ENCODE measurements around the gene RAD51B. TPM values are rescaled to one million over a fixed set of nuclear protein-coding genes. Genes with fewer than 3 reads are reported as not detected.
A peak's percentile ranks its signal among the peaks of the same experiment; 100 is the strongest.
"Not testable (repeated sequence)": the region's sequence is repeated elsewhere in the genome, so short reads cannot be mapped to it uniquely, and the experiment has no call there.

Gene RAD51B
- polyA plus RNA-seq, 1 donor (not counting 4 experiments of a cell fraction or from before 2014, with no cell fraction given), result 13.3 TPM

DNA sequence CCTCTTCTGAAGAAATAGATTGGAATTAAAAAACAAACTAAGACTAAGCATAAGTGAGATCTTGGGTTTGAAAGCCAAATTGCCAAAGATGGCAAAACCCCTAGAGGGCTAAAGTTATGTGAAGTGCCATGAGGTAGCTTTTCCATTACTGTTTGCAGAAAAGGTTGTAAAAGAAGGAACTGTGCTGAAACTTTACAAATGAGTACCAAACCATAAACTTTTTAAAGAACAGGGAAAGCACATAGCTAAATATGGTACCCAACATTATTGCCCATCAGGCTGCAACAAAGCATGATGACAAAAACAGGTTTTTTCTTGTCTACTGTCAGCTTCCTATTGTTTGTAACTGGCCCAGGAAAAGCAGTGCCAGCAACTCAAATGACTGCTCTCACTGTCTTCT is 224.2 kb downstream of the RAD51B start:
- TF ChIP-seq, protein P1, sequence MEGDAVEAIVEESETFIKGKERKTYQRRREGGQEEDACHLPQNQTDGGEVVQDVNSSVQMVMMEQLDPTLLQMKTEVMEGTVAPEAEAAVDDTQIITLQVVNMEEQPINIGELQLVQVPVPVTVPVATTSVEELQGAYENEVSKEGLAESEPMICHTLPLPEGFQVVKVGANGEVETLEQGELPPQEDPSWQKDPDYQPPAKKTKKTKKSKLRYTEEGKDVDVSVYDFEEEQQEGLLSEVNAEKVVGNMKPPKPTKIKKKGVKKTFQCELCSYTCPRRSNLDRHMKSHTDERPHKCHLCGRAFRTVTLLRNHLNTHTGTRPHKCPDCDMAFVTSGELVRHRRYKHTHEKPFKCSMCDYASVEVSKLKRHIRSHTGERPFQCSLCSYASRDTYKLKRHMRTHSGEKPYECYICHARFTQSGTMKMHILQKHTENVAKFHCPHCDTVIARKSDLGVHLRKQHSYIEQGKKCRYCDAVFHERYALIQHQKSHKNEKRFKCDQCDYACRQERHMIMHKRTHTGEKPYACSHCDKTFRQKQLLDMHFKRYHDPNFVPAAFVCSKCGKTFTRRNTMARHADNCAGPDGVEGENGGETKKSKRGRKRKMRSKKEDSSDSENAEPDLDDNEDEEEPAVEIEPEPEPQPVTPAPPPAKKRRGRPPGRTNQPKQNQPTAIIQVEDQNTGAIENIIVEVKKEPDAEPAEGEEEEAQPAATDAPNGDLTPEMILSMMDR (optimal IDR thresholded peaks at IDR 0.05 in 1 of 3, IDR thresholded peaks at IDR 0.05 in 1 of 3, conservative IDR thresholded peaks at IDR 0.05 in 1 of 3; ENCODE audit: extremely low read depth in 1 of 3, insufficient read depth in 2 of 3, low read length in 3 of 3), result no peak
- TF ChIP-seq EZH2 (IDR thresholded peaks at IDR 0.05; ENCODE audit: low read length), result no peak
- FAIRE-seq (peak; percentile 17), DNase-seq (ENCODE audit: low read depth, low spot score) (no peak)
- H3K27me3 ChIP-seq (ENCODE audit: control insufficient read depth, extremely low read depth, insufficient read depth, low read length), result no peaks in the 10 kb centered on the region
- H3K9ac ChIP-seq (ENCODE audit: control insufficient read depth, extremely low read depth, insufficient read depth, low read length), result no peak overlapping the region
- H3K4me1 ChIP-seq (ENCODE audit: control insufficient read depth, extremely low read depth, insufficient read depth, low read length), result peaks cover 35% of the 10 kb centered on the region
- dilution Hi-C loops (cut with MboI; ENCODE audit: extremely low pct_ligation_motif_present, low sequenced_read_pairs), result no loop called here
- no peaks in the 10 kb centered on the region for H3K9me3 ChIP-seq (ENCODE audit: control insufficient read depth, low read depth, low read length)
- no peaks in the 10 kb centered on the region for H3K36me3 ChIP-seq (ENCODE audit: control insufficient read depth in 2 of 2, extremely low read depth in 1 of 2, insufficient read depth in 2 of 2, low read length in 2 of 2)
- H3K9me1 ChIP-seq (ENCODE audit: control insufficient read depth, extremely low read depth, insufficient read depth, low read length), result no peaks in the 10 kb centered on the region
- no peaks in the 10 kb centered on the region for H4K20me1 ChIP-seq (ENCODE audit: control insufficient read depth, extremely low read depth, insufficient read depth, low read length)
- H3K27ac ChIP-seq (ENCODE audit: control insufficient read depth, insufficient read depth, low read length), result no peak overlapping the region
- H3K4me2 ChIP-seq (ENCODE audit: control insufficient read depth, extremely low read depth, insufficient read depth, low read depth, low read length), result no peak overlapping the region
- no peak overlapping the region for H3K4me3 ChIP-seq (ENCODE audit: control insufficient read depth in 2 of 3, extremely low read depth in 1 of 3, insufficient read depth in 2 of 3, low read depth in 1 of 3, low read length in 3 of 3)
- H3K79me2 ChIP-seq (ENCODE audit: control insufficient read depth, insufficient read depth, low read length), result no peaks in the 10 kb centered on the region
- no peak overlapping the region for H2AFZ ChIP-seq (ENCODE audit: control insufficient read depth, low read length)

DNA sequence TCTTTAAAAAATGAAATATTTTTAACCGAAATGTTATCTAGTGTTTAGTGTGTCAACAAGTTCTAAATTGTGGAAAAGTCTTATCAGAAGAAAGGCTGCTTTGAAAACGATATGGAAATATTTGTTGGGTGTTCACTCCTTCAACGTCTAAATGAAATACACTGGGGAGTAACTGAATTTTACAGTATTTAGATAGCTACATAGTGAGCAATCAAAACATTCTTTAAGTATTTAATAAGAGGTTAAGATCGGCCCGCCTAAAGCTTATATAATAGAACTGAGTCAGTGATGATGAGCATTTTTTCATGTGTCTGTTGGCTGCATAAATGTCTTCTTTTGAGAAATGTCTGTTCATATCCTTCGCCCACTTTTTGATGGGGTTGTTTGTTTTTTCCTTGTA is 228.3 kb downstream of the RAD51B start:
- Histone ChIP-seq H2AFZ (ENCODE audit: control insufficient read depth, low read length) (no peak overlapping the region), H3K36me3 (ENCODE audit: control insufficient read depth in 2 of 2, extremely low read depth in 1 of 2, insufficient read depth in 2 of 2, low read length in 2 of 2) (no peaks in the 10 kb centered on the region), H4K20me1 (ENCODE audit: control insufficient read depth, extremely low read depth, insufficient read depth, low read length) (no peaks in the 10 kb centered on the region), H3K4me2 (ENCODE audit: control insufficient read depth, extremely low read depth, insufficient read depth, low read depth, low read length) (peak overlapping the region; percentile 42), H3K79me2 (ENCODE audit: control insufficient read depth, insufficient read depth, low read length) (no peaks in the 10 kb centered on the region), H3K27me3 (ENCODE audit: control insufficient read depth, extremely low read depth, insufficient read depth, low read length) (no peaks in the 10 kb centered on the region), H3K27ac (ENCODE audit: control insufficient read depth, insufficient read depth, low read length) (peak overlapping the region; percentile 24), H3K9ac (ENCODE audit: control insufficient read depth, extremely low read depth, insufficient read depth, low read length) (no peak overlapping the region), H3K4me3 (ENCODE audit: control insufficient read depth in 2 of 3, extremely low read depth in 1 of 3, insufficient read depth in 2 of 3, low read depth in 1 of 3, low read length in 3 of 3) (no peak overlapping the region), H3K9me3 (ENCODE audit: control insufficient read depth, low read depth, low read length) (no peaks in the 10 kb centered on the region), H3K9me1 (ENCODE audit: control insufficient read depth, extremely low read depth, insufficient read depth, low read length) (no peaks in the 10 kb centered on the region), H3K4me1 (ENCODE audit: control insufficient read depth, extremely low read depth, insufficient read depth, low read length) (peaks cover 17% of the 10 kb centered on the region)
- no peak for FAIRE-seq
- no peak for TF ChIP-seq EZH2 (IDR thresholded peaks at IDR 0.05; ENCODE audit: low read length)
- TF ChIP-seq, protein P1 (optimal IDR thresholded peaks at IDR 0.05 in 1 of 3, IDR thresholded peaks at IDR 0.05 in 1 of 3, conservative IDR thresholded peaks at IDR 0.05 in 1 of 3; ENCODE audit: extremely low read depth in 1 of 3, insufficient read depth in 2 of 3, low read length in 3 of 3), result no peak
- dilution Hi-C loops (cut with MboI; ENCODE audit: extremely low pct_ligation_motif_present, low sequenced_read_pairs), result no loop called here
- DNase-seq (ENCODE audit: low read depth, low spot score), result no peak

DNA sequence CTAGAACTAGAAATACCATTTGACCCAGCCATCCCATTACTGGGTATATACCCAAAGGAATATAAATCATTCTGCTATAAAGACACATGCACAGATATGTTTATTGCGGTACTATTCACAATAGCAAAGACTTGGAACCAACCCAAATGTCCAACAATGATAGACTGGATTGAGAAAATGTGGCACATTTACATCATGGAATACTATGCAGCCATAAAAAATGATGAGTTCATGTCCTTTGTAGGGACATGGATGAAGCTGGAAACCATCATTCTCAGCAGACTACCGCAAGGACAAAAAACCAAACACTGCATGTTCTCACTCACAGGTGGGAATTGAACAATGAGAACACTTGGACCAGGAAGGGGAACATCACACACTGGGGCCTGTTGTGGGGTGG is 229.2 kb downstream of the RAD51B start:
- H2AFZ ChIP-seq (ENCODE audit: control insufficient read depth, low read length); dilution Hi-C loops (cut with MboI; ENCODE audit: extremely low pct_ligation_motif_present, low sequenced_read_pairs); DNase-seq (ENCODE audit: low read depth, low spot score); H3K4me2 ChIP-seq (ENCODE audit: control insufficient read depth, extremely low read depth, insufficient read depth, low read depth, low read length); H3K27me3 ChIP-seq (ENCODE audit: control insufficient read depth, extremely low read depth, insufficient read depth, low read length); H3K9me3 ChIP-seq (ENCODE audit: control insufficient read depth, low read depth, low read length); H3K9ac ChIP-seq (ENCODE audit: control insufficient read depth, extremely low read depth, insufficient read depth, low read length); H3K9me1 ChIP-seq (ENCODE audit: control insufficient read depth, extremely low read depth, insufficient read depth, low read length); H3K36me3 ChIP-seq (ENCODE audit: control insufficient read depth in 2 of 2, extremely low read depth in 1 of 2, insufficient read depth in 2 of 2, low read length in 2 of 2); H3K4me3 ChIP-seq (ENCODE audit: control insufficient read depth in 2 of 3, extremely low read depth in 1 of 3, insufficient read depth in 2 of 3, low read depth in 1 of 3, low read length in 3 of 3); H3K27ac ChIP-seq (ENCODE audit: control insufficient read depth, insufficient read depth, low read length); FAIRE-seq; H3K4me1 ChIP-seq (ENCODE audit: control insufficient read depth, extremely low read depth, insufficient read depth, low read length); H3K79me2 ChIP-seq (ENCODE audit: control insufficient read depth, insufficient read depth, low read length); H4K20me1 ChIP-seq (ENCODE audit: control insufficient read depth, extremely low read depth, insufficient read depth, low read length): not testable (repeated sequence)

Data from keratinocyte (primary cell).